Activated CD4-positive, alpha-beta T cell treated with anti-CD3 and anti-CD28 coated beads, Interleukin-2, amount 50 U/mL, for 1 hour (primary cell): ENCODE results near the gene WFDC6.

Experiments
- DNase-seq: peaks from one replicate; pipeline ENCODE4 v3.0.0-alpha.2; 2020

Gene WFDC6

GRCh38 chr20:45515147-45515913 lies 24.0 kb downstream of the WFDC6 start, which contains the start of gene SPINT3:
Gene SPINT3 (minus strand): TSS chr20:45515622. CDS start chr20:45515608, 14 bp downstream.
- DNase-seq, result no peak

GRCh38 chr20:45510242-45510862 lies 28.9 kb downstream of the WFDC6 start:
- no peak for DNase-seq

- DNase-seq, result no peak
These were observed 30.2 kb downstream of the WFDC6 start for GRCh38 chr20:45509091-45509490.

GRCh38 chr20:45508068-45508886 lies 31.0 kb downstream of the WFDC6 start:
- DNase-seq, result no peak

GRCh38 chr20:45507011-45507820 lies 32.1 kb downstream of the WFDC6 start:
- DNase-seq, result no peak

- DNase-seq, result no peak
These were observed 32.9 kb downstream of the WFDC6 start for GRCh38 chr20:45506398-45506797.

GRCh38 chr20:45503403-45503802 lies 35.9 kb downstream of the WFDC6 start:
- no peak for DNase-seq

GRCh38 chr20:45502561-45502960 lies 36.7 kb downstream of the WFDC6 start:
- DNase-seq, result no peak

- DNase-seq, result no peak
These were observed 37.7 kb downstream of the WFDC6 start for GRCh38 chr20:45501600-45501999.

GRCh38 chr20:45500022-45500421 lies 39.3 kb downstream of the WFDC6 start:
- DNase-seq, result no peak

GRCh38 chr20:45497971-45498494 lies 41.2 kb downstream of the WFDC6 start:
- DNase-seq, result no peak

- DNase-seq, result no peak
These were observed 43.1 kb downstream of the WFDC6 start for GRCh38 chr20:45496166-45496565.

- no peak for DNase-seq
These were observed 43.8 kb downstream of the WFDC6 start for GRCh38 chr20:45495501-45495941.

GRCh38 chr20:45489083-45489531 lies 50.2 kb downstream of the WFDC6 start:
- DNase-seq, result no peak

GRCh38 chr20:45487231-45487635 lies 52.0 kb downstream of the WFDC6 start:
- no peak for DNase-seq

GRCh38 chr20:45485388-45485787 lies 53.9 kb downstream of the WFDC6 start:
- no peak for DNase-seq

- no peak for DNase-seq
These were observed 54.6 kb downstream of the WFDC6 start for GRCh38 chr20:45484676-45485075.
